GM23248 (cell line): ENCODE results near the gene PROS1. TPM values are rescaled to one million over a fixed set of nuclear protein-coding genes. Genes with fewer than 3 reads are reported as not detected.

ENCODE experiments used
- polyA plus RNA-seq: library from polyadenylated mRNA; unstranded; fragments of >200 nt; fragmentation: Nextera tagmentation; extraction: Ambion mirVana; gene quantifications from 2 replicates; pipeline ENCODE4 v1.2.1, GENCODE V29; 2016
- small RNA-seq: library from RNA; depleted of rRNA; stranded (forward); fragments of <200 nt; gene quantifications from one replicate; pipeline ENCODE3, GENCODE V24; 2014; ENCODE audit warnings: low read depth, low replicate concordance
- total RNA-seq: library from RNA; depleted of rRNA; stranded (reverse); fragments of >200 nt; shearing (Covaris generic); gene quantifications from 2 replicates; pipeline ENCODE4 v1.2.3, GENCODE V29; 2014; rRNA removed

Gene PROS1
- total and polyA plus RNA-seq, 2 experiments from 2014 or later = 17.1 to 25.6 TPM

Small RNA genes within 50 kb of the gene (small RNA-seq; reads per million reads assigned to genes)
- gene RF00019 = not detected
- not detected for gene RNU6-488P
- not detected for gene RNU6-511P

Other genes starting within 250 kb of the PROS1 start
- 6.1 and 15.0 TPM in 2 replicates for gene ARL13B, start 6.3 kb upstream of the PROS1 start, total RNA-seq
- gene ARL13B, start 6.3 kb upstream of the PROS1 start, polyA plus RNA-seq = 16.9 and 18.2 TPM in 2 replicates
- gene STX19, start 54.7 kb upstream of the PROS1 start, total RNA-seq = not detected in 2 replicates
- gene STX19, start 54.7 kb upstream of the PROS1 start, polyA plus RNA-seq = not detected in 2 replicates
- gene DHFR2, start 89.0 kb upstream of the PROS1 start, total RNA-seq = 3.7 and 4.1 TPM in 2 replicates
- gene DHFR2, start 89.0 kb upstream of the PROS1 start, polyA plus RNA-seq = 3.4 and 3.9 TPM in 2 replicates
- gene NSUN3, start 89.2 kb upstream of the PROS1 start, total RNA-seq = 6.2 and 22.4 TPM in 2 replicates
- 4.8 and 6.4 TPM in 2 replicates for gene NSUN3, start 89.2 kb upstream of the PROS1 start, polyA plus RNA-seq